Measurements from ENCODE around the gene SRPK2.

- TF ChIP-seq CTCF (IDR thresholded peaks at IDR 0.05; ENCODE audit: low read length), result no peak
- no peak for TF ChIP-seq EZH2 (IDR thresholded peaks at IDR 0.05; ENCODE audit: borderline replicate concordance, low read length)
Observed at GRCh38 chr7:105369944-105370343, 18.8 kb downstream of the SRPK2 start.

Data from OCI-LY1 (cell line).